IPS-NIHi7 (cell line): ENCODE measurements around the gene RAB35.
A peak's percentile ranks its signal among the peaks of the same experiment; 100 is the strongest.

Source experiments
- DNase-seq: peaks from one replicate; pipeline ENCODE4 v3.0.0; 2012; ENCODE audit warnings: mixed read lengths; ENCODE audit errors: extremely low spot score

RAB35 gene

DNA sequence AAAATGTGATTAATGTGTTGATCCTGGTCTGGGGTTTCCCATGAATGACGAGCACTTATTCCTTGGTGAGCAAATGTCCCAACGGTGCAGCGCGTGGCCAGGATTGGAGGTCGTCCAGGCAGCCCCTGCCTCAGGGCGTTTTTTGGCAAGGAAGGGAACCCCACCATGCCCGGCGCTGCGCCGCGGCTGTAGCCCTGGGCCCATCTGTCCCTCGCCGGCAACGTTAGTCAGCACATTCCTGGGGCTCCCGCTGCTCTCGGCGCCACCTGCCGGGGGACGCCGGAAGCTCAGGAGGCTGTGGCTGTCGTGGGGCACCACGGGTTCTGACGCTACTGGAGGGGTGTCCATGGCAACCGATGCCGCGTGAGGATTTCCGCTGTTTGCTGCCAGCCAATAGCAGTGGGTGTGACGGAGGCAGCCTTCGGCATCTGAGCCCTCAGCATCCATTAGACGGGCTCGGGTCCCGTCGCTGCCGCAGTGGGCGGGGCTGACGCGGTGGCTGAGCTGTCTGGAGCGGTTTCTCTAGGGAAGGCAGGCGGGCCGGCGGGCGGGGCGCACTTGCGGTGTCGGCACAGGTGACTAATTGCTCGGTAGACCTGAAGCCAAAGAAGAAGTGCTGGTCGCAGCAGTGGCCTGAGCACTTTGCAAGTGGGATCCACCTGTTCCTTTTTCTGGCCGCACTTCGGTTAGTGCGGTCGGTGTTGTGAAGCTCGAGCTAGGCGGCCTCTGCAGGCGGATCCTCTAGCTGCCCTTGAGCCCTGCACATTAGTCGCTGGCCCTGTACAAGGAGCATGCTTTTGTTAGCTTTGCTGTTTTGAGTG lies 29.5 kb downstream of the RAB35 start:
- peak; percentile 100 for DNase-seq

DNA sequence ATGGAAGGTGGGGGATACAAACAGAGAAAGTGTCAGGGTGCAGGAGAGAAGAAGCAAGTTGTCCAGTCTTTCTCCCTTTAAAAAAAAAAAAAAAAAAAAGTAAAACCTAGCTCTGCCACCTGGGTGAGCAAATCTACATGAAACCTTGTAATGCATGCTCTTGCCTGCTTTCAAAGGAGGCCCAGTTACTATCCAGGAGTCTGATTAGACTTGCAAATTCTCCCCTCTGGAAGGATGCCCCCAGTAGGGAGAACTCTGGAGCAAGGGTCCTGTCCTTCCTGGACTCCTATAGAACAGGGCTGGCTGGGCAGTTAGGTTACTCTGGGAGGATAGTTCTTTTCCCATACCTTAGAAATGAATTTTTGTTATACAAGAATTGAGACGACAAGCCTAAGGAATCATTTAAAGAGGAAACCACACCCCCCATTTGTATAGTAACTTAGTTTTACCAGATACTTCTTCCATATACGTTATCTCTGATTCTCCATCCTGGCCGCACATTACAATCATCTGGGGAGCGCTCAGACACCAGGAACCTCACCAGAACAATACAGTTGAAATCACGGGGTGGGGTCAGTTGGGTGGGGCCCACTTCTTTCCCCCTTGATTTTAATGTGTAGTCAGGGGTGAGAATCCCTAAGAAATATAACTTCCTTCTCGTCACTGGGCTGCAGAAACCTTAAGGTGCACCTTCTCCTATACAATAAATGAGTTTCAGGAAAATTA lies 30.5 kb downstream of the RAB35 start:
- DNase-seq, result peak; percentile 53

DNA sequence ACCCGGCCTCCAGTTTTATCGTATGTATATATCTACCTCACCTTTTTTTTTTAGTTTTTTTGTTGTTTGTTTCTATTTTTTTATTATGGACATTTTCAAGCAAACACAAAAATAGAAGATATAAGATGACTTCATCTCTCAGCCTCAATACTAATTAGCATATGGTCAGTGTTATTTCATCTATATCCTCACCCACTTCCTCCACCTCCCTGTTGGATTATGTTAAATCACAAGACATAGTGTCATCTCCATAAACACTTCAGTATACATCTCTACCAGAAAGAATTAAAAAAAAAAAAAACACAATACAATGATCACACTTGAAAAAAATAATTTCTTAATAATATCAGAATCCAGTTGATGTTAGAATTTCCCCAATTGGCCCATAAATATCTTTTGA lies 34.9 kb downstream of the RAB35 start:
- DNase-seq, result no peak

DNA sequence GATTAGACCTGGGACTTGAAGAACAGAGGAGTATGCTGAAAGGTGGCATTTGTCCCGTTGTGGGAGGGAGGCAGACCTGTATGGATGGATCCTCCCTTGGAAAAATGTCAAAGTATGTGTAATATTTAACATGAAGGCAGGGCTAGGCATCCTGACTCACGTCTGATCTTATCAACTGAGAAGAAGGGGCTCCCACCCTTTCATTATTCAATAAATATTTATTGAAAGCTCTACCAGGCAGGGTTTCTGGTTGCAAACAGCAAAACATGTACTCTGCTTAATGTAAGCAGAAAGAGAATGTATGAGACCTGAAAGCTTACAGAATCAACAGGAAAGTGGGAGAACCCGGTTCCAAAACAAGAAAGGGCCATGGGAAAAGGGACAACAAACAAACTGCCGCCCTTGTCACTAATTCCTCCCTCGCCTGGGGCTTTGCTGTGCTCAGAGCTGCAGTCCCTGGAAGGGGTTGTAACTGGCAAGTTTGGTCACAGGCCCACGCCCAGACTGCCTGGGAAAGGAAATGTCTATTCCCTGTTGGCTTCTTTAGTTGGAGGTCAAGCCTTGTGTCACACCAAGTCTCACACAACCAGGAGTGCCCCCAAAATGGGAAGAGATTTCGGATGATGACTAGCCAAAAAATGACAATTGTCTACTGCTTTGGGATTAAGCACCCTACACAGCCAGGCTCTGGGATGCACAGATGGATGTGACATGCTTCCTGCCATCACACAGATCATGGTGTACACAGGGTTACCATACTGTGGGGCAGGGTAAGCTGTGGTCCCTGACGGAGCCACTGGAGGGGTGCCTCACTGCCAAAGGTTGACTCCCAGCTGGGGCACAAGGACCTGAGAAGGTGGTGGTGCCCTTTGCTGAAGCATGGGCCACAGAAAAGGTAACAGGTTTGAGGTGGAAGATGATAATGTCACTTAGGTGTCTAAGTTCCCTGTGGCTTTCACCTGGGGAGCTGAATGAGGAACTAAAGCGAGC lies 36.8 kb downstream of the RAB35 start:
- no peak for DNase-seq

DNA sequence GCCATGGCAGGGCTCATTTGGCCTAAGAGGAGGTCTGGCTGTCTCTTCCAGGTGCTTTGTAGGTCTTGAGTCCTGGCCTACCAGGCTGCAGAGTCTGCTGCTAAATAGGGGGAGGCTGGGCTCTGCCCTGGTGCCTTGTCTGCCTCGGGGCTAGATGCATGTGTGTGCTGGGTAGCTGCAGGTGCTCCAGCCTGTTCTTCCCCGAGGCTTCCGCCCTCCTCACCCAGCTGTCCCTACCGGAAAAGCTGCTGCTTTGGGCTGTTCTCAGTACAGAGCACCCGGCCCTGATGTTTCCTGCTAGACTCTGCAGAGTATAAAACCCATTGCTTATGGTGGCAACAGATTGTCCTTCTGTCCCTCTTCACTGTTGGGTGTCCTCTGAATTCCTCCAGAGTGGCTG lies 37.7 kb downstream of the RAB35 start:
- no peak for DNase-seq

DNA sequence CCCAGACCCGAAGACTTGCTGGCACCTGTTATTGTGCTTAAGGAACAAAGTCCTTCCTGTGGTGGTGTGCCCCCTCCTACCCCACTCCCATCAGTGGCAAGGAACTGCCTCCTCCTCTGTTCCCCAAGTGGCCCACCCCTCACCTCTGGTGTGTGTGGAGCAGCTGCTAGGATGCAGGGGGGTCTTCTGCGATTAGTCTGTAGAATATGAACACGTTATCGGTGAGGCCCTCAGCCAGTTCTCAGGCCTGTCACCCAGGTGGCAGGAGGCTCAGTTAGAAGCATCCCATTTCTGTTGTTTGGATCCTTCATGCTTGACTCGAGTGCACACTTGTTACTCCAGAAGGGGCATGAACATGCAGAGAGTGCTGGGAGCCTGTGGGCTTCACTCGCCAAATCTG lies 39.3 kb downstream of the RAB35 start:
- DNase-seq, result no peak

DNA sequence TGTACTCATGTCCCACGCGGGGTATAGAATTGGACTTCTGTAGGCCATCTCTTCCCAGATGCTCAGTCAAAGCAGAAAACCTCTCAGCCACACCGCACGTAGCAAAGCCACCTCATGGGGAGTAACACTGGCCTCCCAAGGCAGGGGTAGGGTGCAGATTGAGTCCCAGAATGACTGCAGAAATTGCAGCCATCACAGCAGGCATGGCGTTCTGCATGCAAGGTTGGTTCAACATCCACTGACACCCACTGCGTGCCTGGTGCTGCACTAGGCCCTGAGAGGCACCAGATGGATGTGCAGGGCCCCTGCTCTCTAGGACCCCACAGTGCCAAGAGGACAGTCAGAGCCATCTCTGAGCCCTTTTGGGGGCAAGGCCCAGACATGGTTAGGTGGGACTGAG lies 39.9 kb downstream of the RAB35 start:
- no peak for DNase-seq

DNA sequence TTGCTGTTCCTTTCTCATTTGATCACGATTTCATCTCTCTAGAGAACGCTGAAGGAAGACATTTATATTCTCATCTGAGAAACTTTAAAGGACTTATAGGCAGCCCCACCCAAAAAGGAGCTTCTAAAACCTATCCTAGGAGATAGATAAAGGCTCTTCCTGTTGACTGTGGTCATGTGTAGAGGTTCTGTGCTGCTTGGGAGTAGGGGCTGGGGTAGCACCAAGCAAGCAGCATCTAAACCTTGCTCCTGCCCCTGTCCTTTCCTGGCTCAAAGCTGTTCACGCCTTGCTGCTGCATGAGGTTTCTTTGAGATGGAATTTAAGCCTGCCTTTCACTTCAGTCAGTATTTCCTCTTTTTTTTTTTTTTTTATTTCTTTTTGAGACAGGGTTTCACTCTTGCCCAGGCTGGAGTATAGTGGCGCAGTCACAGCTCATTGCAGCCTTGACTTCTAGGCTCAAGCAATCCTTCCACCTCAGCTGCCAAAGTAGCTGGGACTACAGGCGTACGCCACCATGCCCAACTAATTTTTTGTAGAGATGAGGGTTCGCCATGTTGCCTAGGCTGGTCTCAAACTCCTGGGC lies 41.4 kb downstream of the RAB35 start:
- DNase-seq, result no peak

DNA sequence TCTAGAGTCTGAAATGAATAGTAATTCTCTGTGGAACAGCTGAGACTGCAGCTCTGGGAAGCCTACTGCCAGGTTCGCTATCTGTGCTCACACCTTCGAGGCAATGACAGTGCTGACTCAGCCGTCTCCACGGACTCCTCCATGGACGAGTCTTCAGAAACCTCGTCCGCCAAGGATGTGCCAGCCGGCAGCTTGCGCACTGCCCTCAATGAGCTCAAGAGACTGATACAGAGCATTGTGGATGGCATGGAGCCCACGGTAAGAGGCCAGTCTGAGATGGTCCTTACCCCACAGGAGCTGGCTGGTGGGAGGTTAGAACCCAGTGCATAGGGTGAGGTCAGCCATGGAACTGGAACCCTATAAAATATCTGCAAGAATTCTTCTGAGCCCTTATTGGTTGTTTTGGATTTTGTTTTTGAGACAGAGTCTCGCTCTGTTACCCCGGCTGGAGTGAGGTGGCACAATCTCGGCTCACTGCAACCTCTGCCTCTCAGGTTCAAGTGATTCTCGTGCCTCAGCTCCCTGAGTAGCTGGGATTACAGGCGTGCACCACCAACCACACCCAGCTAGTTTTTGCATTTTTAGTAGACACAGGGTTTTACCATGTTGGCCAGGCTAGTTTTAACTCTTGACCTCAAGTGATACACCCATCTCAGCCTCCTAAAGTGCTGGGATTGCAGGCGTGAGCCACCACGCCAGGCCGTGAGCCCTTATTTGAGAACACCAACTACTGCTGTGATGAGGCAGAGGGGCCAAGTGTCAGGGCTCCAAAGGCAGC lies 43.9 kb downstream of the RAB35 start:
- DNase-seq, result no peak

DNA sequence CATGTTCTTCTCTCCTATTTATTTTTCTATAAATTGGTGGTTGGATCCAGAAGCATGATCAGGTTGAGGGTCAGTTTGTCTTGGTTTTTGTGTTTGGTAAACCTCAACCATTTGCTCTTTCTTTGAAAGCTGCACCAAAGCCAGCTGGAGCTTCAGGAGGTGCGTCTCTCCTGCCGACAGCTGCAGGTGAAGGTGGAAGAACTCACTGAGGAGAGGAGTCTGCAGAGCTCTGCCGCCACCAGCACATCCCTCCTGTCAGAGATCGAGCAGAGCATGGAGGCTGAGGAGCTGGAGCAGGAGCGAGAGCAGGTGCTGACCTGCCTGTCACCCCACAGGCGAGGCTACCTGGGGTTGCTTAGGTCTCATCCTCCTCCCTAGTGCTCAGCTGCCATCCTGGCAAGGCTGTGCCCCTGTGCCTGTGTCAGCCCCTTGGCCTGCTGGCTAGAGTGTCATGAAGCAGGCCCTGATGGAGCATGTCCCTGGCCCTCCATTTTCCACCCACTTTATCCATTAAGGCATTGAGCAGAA lies 45.0 kb downstream of the RAB35 start:
- no peak for DNase-seq

DNA sequence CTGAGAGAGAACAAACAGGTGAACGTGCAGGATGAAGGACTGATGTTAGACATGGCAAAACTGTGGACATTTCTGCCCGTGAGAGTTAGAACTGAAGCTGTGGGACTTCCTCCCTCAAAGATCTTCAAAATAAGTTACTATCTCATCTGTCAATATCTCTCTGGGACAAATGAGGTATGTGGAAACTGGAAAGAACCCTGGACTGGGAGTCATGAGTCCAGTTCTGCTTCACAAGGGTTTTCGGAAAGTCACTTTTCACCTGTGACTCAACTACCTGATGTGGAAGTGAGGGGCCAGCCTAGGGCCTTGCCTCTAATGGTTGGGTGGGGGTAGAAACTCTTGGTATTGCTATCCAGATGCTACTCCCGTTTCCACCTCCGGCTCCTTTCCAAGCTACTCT lies 47.3 kb downstream of the RAB35 start:
- DNase-seq, result no peak

DNA sequence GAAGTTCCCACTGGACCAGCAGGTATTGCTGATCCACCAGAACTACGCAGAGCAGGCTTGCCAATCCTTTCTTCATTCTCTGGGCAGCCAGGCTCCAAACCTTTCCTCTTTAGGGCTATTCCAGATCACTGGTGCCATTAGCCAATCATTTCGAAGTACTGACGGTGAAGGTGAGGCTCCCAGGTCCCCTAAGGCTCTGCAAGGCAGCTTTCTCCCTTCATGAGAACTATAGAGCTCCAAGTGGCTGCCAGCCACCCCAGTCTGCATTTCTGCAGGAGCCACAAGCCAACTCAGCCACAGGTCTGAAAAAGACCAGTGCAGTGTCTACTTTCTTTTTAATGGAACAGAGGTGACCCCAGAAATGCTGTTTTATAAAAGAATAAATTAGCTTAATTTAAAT lies 48.7 kb downstream of the RAB35 start:
- no peak for DNase-seq

DNA sequence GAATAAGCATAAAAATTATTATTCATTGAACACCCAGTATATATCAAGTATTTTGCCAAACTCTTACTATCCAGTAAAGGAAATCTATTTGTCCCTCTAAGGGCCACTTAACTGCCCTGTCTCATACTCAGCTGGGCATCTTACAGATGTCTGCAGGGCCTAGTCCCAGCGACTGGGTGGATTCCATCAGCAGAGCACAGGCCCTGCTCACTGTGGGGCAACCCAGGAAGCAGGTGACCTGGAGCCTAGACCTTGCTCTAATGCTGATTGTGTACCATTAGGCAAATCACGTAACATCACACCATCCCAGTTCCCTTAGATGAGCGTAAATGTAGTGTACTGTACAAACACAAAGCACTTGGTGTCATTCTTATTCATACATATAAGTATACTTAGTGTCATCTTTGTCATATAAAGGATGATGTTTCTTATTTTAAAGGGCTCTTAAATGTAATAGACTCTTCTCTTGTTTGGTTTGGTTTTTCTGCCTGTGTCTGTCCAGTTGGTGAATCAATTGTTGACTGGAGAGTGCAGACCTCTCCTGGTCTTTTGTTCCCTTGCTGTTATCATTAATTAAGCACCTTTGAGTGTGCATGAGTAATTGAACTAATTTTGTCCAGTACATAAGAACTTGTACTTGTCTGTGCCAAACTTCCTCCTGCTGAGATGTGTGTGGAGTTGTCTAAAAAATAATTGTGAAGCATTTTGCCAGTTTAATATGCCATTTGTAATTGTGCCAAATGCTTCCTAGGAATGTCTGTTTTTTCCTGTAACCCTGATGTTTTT lies 49.3 kb downstream of the RAB35 start:
- DNase-seq, result no peak

DNA sequence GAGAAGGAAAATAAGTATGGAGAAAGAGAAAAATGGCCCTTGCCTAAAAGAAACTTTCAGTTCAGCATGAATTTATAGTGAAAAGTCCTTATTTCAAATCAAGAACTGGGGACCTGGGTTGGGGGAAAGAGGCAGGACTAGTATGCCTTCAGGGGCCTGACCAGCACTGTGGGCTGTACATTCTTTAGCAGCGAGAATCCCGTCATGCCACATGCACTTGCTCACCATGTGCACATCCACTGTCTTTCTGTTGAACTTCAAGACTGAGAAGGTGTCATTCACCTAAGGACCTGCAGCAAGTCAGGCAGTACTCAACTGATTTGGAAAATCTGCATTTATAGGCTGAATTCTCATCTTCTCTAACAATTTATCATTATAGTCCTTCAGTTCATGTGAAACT lies 50.2 kb downstream of the RAB35 start:
- no peak for DNase-seq

DNA sequence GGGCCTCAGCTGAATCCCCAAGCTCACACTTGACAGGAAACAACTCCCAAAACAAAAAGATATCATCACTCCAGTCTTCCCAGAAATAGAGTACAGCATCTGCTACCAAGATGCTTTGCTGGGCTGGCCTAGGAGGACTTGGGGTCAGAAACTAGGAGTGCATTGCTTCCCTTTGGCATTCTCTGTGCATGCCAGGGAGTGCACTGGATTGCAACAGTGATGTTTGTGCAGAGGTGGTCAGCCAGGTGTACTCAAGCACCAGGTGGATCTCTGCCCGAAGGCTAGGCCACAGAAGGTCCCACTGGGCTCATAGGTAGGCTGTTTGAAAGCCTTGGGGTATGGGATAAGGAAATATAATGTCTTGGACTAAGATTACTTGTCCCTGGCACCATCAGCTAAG lies 51.1 kb downstream of the RAB35 start:
- no peak for DNase-seq

DNA sequence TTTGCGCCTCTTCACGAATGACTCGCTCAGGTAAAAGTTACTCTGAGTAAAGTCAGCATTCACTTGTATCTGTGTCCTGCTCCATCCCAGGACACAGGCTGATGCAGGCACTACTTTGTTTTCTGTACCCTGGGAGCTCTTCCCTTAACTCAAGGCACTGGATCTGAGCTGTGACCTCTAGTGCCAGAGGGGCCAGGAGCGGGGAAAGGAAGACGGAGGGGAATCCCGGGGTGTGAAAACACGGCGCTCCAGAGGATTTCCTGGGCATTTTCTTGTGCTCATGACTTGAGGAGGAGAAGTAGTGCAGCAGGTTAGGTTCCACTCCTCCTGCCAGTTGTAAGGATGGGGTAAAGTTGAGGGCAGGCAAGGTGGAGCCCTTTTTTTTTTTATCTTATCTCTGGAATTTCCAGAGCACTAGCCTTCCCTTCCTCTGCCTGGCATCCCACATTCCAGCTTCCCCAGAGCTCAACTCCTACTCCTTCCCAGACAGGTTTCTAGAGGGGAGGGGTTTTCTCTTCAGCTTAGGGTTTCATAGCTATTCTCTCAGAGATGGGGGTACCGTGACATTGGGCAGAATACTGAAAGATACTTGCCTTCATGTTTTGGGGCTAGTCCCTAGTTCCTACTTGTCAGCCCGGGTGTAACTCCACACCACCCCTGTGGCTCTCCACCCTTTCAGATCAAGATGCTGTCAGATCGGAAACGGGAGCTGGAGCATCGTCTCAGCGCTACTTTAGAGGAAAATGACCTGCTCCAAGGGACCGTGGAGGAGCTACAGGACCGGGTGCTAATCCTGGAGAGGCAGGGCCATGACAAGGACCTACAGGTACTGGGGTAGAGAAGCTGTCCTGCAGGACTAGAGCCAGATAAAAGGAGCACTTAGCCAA lies 52.3 kb downstream of the RAB35 start:
- DNase-seq, result peak; percentile 62

DNA sequence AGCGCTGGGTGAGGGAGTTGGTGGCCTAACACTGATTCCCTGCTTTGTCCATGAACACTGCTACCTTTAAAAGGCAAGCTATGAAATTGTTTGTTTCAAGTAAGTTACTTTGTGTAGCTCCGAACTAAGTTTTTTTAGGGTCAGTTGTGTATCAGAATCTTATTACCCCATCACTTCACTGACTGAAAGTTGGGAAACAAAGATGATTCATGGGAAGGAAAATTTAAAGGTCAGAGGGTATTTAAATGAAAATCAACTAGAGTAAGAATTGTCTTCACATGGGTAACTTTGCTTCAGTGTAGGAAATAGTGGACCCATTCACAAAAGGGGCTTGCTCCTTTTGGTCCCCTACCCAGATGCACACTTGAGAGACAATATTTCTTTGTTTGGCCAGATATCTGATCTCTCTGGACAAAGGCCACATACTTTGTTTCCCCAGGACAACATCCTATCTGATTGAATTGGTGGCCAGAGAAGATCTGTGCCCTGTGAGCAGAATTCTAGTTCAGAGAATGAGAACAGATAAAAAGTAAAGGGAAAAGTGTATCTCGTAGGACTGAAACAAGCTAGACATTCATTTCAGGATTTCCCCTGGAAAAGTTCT lies 53.5 kb downstream of the RAB35 start:
- no peak for DNase-seq

DNA sequence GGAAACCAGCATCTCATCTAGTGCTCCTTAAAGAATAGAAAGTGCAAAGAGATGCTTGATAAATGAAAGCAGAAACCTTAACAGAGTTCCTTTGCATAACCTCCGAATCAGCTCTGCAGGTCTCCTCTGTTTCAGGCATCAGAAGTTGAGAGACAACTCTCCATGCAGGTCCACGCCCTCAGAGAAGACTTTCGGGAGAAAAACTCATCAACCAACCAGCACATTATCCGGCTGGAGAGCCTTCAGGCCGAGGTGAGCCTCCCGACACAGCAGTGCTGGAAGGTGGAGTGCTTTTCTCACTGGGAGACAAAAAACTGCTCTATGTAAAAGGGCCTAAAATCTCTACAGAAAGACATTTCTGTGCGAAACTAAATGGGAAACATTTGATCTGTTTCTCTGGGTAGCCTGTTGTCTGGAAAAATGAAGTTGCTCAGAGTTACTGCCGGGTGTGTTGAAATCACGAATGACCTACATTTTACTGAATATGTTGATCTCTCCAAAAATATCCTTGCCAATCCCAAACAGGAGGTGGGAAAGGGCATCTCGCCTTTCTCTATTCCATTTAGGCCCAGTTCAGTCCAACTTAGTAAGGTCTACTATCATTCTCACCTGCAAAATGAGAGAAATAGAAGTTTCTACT lies 54.9 kb downstream of the RAB35 start:
- no peak for DNase-seq
